ENCODE data around the gene CLDN14.

The CLDN14 gene

DNA sequence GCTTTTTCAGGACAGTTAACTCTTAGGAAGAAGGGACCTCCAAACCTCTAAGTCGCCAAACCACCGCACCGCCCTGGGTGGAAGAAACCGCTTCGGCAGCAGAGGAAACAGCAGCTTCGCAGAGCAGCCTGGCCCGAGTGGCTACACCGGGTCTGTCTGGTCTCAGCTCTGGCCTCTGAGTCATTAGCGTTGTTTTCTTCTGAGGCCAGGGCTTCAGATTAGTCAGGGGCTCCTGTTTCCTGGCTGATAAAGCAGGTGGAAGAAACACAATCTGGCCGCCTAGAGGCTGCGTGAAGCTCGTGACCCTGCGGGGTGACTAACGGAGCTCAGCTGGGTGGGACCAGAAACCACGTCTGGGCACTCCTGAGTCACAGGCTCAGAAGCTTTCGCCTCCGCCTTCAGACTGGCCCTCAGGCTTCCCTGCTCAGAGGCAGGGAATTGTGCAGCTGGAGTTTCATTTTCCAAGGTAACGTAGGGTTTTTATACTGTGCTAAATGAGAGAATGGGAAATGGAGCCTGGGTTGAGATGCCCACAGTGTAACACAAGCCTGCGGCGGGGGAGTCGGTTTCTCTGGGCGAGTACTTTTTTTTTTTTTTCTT is 49.9 kb downstream of the CLDN14 start:
- peak; percentile 91 for DNase-seq

- no peak for DNase-seq
These were observed 51.0 kb downstream of the CLDN14 start for GRCh38 chr21:36428761-36429432.

GRCh38 chr21:36427502-36427901 is 52.4 kb downstream of the CLDN14 start:
- DNase-seq, result no peak

- no peak for DNase-seq
These were observed 54.6 kb downstream of the CLDN14 start for GRCh38 chr21:36425286-36425685.

DNA sequence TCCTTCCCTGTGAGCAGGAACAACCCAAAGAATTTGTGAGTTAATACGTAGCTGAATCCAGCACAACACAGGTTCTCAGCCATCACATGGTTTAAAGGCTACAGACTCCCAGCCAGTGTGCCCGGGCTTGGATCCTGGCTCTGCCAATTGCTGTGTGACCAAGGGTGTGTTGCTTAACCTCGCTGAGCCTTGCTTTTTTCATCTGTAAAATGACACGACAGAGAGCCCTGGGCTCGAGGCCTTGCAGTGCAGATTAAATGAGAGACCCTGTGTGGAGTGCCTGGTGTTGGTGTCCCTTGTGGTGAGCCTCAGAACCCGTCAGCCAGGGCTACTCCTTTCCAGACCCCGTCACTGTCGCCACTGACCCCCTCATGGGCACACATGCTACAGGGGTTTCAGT is 55.3 kb downstream of the CLDN14 start:
- DNase-seq, result no peak

DNA sequence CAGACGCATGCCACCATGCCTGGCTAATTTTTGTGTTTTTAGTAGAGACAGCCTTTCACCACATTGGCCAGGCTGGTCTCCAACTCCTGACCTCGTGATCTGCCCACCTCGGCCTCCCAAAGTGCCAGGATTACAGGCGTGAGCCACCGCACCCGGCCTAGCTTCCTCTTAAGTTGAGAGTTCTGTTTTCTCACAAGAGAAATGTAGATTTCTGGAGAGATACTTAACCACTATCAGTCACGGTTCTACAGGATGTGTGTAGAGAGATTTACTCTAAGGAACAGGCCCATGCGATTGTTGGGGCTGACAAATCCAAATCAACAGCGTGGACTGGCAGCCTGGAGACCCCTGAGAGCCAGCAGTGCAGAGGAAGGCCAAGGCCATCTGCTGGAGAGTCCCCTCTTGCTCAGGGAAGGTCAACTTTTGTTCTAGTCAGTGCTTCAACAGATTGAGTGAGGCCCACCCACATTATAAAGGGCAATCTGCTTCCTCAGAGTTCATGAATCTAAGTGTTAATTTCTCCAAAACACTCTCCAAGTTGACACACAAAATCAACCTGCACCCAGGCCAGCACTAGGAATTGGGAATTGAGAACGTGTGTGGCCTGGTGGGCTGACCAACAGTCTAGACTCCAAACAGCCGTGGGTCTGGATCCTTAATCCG is 56.0 kb downstream of the CLDN14 start:
- DNase-seq, result peak; percentile 14

DNA sequence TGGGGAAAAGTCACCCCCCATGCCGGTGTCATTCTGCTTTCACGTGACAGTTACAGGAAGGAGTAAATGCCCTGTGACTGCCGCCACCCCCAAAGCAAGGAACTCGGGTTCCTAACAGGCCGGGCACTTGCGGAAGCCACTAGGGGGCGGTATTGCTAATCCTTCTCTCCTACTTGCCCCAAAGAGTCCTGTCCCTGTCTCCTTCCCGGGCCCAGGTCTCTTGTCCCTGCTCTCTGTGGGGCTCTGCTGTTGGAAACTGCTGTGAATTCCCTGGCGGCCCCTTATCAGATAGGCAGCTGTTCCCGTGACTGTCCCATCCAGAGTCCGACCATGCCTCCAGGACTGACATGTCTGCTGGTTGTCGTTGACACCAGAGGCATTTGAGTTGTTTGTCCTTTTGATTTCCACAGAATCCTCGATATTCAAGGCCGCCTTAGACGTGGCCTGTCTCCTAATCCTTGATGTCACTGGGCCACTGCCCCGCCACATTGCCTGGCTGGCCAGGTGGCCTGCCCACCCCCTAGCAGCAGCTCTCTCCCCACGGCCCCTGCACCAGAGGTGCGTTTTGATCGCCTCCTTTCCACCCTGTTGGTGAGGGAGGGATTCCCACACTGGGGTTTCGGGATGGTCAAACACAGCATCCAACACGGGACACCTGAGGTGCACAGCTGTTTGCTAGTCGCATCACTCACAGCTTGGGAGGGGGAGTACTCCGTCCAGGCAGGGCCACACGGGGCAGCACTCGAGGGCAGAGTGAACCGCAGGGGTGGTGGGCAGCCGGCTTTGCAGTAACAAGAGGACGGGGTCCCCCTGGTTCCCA is 57.4 kb downstream of the CLDN14 start:
- DNase-seq, result peak; percentile 47

DNA sequence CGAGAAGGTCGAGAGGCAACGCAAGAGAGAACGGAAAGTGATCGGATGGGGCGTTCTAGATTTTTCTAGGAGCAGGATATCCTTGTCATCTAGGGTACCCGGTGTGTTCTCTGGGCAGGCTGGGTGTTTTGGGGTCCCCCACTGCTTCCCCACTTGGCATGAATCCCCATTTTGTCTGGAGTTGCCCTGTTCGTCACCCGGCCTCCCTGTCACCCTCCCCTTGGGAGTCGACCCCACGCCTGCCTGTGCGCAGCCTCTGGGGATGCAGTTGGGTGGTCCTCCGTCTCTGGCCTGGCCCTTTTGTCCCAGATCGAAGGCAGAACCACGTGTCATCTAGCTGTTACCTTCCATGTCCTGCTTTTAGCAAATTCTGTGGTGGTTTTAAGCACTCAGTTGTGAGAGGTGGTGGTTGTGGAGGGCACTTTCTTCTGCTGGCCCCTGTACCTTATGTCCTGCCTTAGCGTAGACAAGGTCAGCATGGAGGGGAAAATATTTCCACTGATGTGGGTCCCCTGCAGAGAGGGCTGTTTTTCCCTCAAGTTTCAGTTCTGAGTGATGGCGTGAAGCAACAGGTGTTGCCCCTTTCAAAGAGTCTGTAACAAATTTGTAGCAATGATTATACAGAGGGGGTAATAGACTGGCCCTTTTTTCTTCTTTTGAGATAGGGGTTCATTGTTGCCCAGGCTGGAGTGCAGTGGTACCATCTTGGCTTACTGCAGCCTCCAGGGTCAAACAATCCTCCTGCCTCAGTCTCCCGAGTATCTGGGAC is 59.2 kb downstream of the CLDN14 start:
- DNase-seq, result no peak

DNA sequence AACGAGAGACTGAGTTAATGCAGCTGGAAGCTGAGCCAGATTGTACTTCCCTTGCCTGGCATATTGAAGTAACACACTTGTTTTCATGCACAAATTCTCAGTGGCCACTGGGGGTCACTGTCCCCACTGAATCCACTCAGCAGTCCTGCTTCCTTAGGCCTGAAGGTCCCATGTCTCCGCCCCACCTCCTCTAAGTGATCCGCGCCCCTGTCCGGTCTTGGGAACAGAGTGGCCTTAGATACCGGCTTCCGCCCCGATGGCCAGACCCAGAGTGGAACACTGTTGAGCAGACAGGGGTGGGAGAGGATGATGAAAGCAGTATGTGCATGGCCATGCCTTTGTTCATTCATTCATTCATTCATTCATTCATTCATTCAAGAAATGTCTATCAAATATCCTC is 59.9 kb downstream of the CLDN14 start:
- DNase-seq, result peak; percentile 65

DNA sequence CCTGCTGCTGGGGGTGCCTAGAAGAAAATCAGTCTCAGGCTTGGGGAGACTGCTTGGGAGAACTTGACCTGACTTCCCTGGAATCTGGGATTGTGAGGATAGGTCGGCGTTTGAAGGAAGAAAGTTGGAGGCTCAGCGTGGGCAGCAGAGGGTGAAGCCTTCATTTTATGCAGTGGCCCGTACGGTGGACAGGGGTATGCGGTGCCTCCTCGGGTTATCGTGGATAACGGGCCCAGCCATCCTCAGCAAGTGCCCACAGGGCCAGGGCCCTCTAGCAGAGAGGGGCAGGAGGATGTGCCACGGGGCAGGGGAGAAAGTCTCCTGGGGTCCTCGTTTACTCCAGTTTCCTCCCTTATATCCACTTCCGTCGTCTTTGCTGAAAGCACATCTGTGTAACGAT is 60.7 kb downstream of the CLDN14 start:
- no peak for DNase-seq

GRCh38 chr21:36415375-36415774 is 64.5 kb downstream of the CLDN14 start:
- DNase-seq, result no peak

- no peak for DNase-seq
These were observed 67.0 kb downstream of the CLDN14 start for GRCh38 chr21:36412916-36413315.

DNA sequence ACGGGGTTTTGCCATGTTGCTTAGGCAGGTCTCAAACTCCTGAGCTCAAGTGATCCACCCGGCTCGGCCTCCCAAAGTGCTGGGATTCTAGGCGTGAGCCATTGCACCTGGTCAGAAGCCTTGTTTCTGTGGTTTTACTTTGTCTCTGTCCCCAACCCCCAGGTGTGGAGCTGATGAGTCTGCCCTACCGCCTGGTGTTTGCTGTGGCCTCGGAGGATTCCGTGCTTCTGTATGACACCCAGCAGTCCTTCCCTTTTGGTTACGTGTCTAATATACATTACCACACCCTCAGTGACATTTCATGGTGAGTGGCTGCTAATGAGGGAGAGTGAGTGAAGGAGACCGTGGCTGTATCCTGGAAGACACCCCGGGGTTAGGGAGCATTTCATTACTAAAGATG is 68.6 kb downstream of the CLDN14 start:
- DNase-seq, result no peak
